Lower leg skin (tissue), 3 donors: ENCODE data around the gene HES1.

ENCODE experiments used
- POLR2A ChIP-seq, 2 donors: fragments of 450-650 bp; IDR thresholded peaks; one replicate each; pipeline ENCODE4 v1.6.1; 2016 to 2017; ENCODE audit warnings: antibody characterized with exemption in 2 of 2, mild to moderate bottlenecking in 1 of 2, moderate library complexity in 1 of 2
- TF ChIP-seq, protein P1 (sequence below), 3 donors: fragments of 450-650 bp; IDR thresholded peaks; one replicate each; pipeline ENCODE4 v1.5.1; 2016; ENCODE audit warnings: antibody characterized with exemption in 3 of 3, mild to moderate bottlenecking in 3 of 3, moderate library complexity in 2 of 3

DNA sequence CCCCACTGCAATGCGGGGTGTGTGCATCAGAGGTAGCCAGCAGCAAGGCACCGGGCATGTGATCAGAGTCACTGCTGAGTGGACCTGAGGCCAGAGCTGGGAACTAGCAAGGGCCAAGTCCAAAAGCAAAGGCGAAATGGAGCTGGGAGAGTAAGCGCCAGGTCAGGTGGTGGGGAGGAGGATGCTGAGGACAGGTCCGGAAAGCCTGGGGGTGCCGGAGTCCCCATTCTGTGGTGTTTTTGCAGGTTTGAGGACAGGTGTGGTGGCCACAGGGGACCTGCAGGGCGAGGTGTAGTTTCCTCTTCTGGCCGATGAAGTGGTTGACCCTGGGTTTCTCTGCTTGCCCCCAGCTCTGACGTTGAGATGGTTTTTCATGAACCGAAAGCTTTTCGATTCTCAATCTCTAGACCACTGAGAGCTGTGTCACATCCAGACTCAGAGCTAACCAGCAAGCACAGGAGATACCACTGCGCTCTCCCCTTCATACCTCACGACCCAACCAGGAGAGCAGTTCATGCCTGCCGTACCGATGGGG, 35.0 kb upstream of the HES1 start:
- TF ChIP-seq, protein P1, sequence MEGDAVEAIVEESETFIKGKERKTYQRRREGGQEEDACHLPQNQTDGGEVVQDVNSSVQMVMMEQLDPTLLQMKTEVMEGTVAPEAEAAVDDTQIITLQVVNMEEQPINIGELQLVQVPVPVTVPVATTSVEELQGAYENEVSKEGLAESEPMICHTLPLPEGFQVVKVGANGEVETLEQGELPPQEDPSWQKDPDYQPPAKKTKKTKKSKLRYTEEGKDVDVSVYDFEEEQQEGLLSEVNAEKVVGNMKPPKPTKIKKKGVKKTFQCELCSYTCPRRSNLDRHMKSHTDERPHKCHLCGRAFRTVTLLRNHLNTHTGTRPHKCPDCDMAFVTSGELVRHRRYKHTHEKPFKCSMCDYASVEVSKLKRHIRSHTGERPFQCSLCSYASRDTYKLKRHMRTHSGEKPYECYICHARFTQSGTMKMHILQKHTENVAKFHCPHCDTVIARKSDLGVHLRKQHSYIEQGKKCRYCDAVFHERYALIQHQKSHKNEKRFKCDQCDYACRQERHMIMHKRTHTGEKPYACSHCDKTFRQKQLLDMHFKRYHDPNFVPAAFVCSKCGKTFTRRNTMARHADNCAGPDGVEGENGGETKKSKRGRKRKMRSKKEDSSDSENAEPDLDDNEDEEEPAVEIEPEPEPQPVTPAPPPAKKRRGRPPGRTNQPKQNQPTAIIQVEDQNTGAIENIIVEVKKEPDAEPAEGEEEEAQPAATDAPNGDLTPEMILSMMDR (IDR thresholded peaks at IDR 0.05) = no peak
- no peak for TF ChIP-seq POLR2A (IDR thresholded peaks at IDR 0.05)
